NCI-H2171 (cell line): ENCODE results near the gene INHBE.

Experiments
- DNase-seq: peaks from one replicate; lab custom pipeline; 2025; lab: John Stamatoyannopoulos, UW

The INHBE gene

GRCh38 chr12:57461276-57461916, 6.3 kb downstream of the INHBE start:
- DNase-seq: peak; percentile 43

GRCh38 chr12:57461917-57462250, 6.8 kb downstream of the INHBE start:
- DNase-seq: no peak

GRCh38 chr12:57462251-57462911, 7.3 kb downstream of the INHBE start:
- peak; percentile 95 for DNase-seq

- no peak for DNase-seq
Observed at GRCh38 chr12:57462912-57463253, 7.8 kb downstream of the INHBE start.

GRCh38 chr12:57464569-57464968, 9.5 kb downstream of the INHBE start:
- no peak for DNase-seq

- DNase-seq: no peak
Observed at GRCh38 chr12:57465030-57465746, 10.1 kb downstream of the INHBE start.

GRCh38 chr12:57465747-57466505, 10.8 kb downstream of the INHBE start:
- DNase-seq: no peak

- DNase-seq: no peak
Observed at GRCh38 chr12:57467212-57467874, 12.2 kb downstream of the INHBE start.

GRCh38 chr12:57467915-57468314, 12.8 kb downstream of the INHBE start:
- no peak for DNase-seq

GRCh38 chr12:57469296-57470164, 14.4 kb downstream of the INHBE start:
- DNase-seq: no peak

- DNase-seq: no peak
Observed at GRCh38 chr12:57470286-57470969, 15.3 kb downstream of the INHBE start.

- DNase-seq: no peak
Observed at GRCh38 chr12:57470970-57471656, 16.0 kb downstream of the INHBE start.

GRCh38 chr12:57471661-57472060, 16.6 kb downstream of the INHBE start:
- no peak for DNase-seq

GRCh38 chr12:57472391-57472790, 17.3 kb downstream of the INHBE start:
- no peak for DNase-seq

- no peak for DNase-seq
Observed at GRCh38 chr12:57473392-57473791, 18.3 kb downstream of the INHBE start.

GRCh38 chr12:57473886-57474285, 18.8 kb downstream of the INHBE start:
- no peak for DNase-seq

GRCh38 chr12:57474430-57474829, 19.3 kb downstream of the INHBE start:
- no peak for DNase-seq

- no peak for DNase-seq
Observed at GRCh38 chr12:57474862-57475261, 19.8 kb downstream of the INHBE start.

GRCh38 chr12:57475271-57476161, 20.4 kb downstream of the INHBE start:
- no peak for DNase-seq
